ENCODE results near the gene IL34. TPM values are rescaled to one million over a fixed set of nuclear protein-coding genes. Genes with fewer than 3 reads are reported as not detected.

Gene IL34
- polyA plus RNA-seq, 1 donor: 16.9 TPM

- DNase-seq: peak; percentile 64 to 66
- peaks cover 73% of the 10 kb centered on the region for H3K4me1 ChIP-seq (ENCODE audit: control insufficient read depth, insufficient read depth, low read length)
Observed at GRCh38 chr16:70691223-70692129, 45.1 kb downstream of the IL34 start.

DNA sequence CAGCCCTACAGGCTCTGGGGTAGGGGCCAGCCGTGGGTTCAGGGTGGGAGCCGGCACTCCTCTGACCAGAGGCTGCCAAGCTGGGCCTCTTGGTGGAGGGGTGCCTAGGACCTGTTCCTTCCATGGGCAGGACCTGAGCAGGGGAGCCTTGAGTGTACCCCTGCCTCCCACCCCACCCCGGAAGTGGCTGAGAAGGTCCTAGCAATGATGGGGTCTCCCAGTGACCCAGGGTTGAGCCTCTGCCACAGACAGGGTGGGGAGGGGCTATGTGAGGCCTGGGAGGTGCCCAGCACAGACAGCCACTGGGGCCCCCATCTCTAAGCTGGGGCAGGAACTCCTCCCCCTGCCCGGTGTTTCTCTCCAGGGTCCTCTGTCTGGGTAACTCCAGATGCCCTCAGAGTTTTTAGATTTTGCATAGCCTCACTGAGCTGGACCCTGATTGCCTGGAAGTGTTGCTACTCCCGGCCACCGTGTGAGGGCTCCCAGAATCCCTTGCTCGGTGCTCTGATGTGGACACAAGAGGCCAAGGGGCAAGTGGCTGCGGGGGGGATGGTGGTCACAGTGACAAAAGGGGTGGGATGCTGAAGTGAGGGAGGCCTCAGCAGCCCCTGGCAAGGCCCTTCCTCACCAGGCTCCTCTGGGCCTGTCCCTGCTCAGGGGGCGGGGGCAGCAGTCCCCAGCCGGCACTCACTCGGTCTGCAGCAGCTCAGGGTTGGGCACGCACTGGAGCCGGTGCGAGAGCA, 45.9 kb downstream of the IL34 start:
- Histone ChIP-seq H3K4me1 (ENCODE audit: control insufficient read depth, insufficient read depth, low read length) (peaks cover 74% of the 10 kb centered on the region), H3K27me3 (ENCODE audit: control insufficient read depth, insufficient read depth, low read length) (no peaks in the 10 kb centered on the region), H3K9me3 (ENCODE audit: control insufficient read depth, low read depth, low read length) (no peaks in the 10 kb centered on the region), H3K4me3 (ENCODE audit: low read length) (no peak overlapping the region), H3K36me3 (ENCODE audit: control insufficient read depth, insufficient read depth, low read length) (peaks cover 23% of the 10 kb centered on the region), H3K27ac (ENCODE audit: low read length) (peak overlapping the region; percentile 83)
- no peak for DNase-seq
- WGBS (ENCODE audit: insufficient coverage, low lambda C conversion rate): no CpG with 5 or more reads among the region's 14 CpGs

More at GRCh38 chr16:70691223-70692129, 45.1 kb downstream of the IL34 start:
- H3K36me3 ChIP-seq (ENCODE audit: control insufficient read depth, insufficient read depth, low read length): peaks cover 23% of the 10 kb centered on the region
- H3K4me3 ChIP-seq (ENCODE audit: low read length): no peak overlapping the region
- no peaks in the 10 kb centered on the region for H3K27me3 ChIP-seq (ENCODE audit: control insufficient read depth, insufficient read depth, low read length)
- H3K9me3 ChIP-seq (ENCODE audit: control insufficient read depth, low read depth, low read length): no peaks in the 10 kb centered on the region
- H3K27ac ChIP-seq (ENCODE audit: low read length): peak overlapping the region; percentile 83
- WGBS (ENCODE audit: insufficient coverage, low lambda C conversion rate): 100% methylated on average over 3 of the region's 26 CpGs

DNA sequence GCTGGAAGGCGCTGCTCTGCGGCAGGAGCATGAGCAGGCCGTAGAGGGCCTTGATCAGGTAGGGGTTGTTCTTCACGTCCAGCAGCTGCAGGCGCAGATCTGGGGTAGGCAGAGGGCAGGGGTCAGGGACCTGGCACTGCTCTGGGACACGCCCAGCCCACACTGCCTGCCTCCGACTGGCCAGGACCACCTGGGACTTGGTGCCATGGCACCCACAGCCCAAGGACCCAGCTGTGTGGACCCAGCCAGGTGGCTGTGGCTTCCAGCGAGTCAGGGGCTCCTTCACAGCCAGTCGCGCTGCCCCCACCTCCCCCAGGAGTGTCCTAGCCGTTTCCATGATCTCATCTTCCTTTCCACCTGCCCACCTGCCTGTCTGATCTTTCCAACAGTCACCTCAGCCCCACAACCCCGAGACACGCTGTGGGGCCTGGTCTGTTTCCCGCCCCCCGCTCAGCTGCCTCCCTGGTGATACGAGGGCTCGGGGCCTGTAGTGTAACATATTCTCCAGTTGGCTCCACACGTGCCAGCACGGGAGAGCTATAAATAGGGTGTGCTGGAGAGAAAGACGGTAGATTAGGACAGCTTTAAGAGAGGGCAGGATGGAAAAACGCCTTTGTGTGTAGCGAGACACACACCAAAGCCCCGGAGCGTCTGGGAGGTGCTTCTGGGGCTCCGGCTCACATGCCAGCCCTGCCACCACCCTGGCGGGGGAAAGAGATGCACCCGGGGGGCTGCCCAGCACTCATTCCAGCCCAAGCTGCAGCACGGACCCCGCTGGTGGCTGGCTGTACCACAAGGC, 46.7 kb downstream of the IL34 start:
- H3K4me1 ChIP-seq (ENCODE audit: control insufficient read depth, insufficient read depth, low read length): peaks cover 75% of the 10 kb centered on the region
- peak overlapping the region; percentile 83 for H3K27ac ChIP-seq (ENCODE audit: low read length)
- H3K9me3 ChIP-seq (ENCODE audit: control insufficient read depth, low read depth, low read length): no peaks in the 10 kb centered on the region
- H3K4me3 ChIP-seq (ENCODE audit: low read length): no peak overlapping the region
- peaks cover 24% of the 10 kb centered on the region for H3K36me3 ChIP-seq (ENCODE audit: control insufficient read depth, insufficient read depth, low read length)
- 63% methylated on average over 4 of the region's 29 CpGs for WGBS (ENCODE audit: insufficient coverage, low lambda C conversion rate)
- no peaks in the 10 kb centered on the region for H3K27me3 ChIP-seq (ENCODE audit: control insufficient read depth, insufficient read depth, low read length)
- DNase-seq: no peak

DNA sequence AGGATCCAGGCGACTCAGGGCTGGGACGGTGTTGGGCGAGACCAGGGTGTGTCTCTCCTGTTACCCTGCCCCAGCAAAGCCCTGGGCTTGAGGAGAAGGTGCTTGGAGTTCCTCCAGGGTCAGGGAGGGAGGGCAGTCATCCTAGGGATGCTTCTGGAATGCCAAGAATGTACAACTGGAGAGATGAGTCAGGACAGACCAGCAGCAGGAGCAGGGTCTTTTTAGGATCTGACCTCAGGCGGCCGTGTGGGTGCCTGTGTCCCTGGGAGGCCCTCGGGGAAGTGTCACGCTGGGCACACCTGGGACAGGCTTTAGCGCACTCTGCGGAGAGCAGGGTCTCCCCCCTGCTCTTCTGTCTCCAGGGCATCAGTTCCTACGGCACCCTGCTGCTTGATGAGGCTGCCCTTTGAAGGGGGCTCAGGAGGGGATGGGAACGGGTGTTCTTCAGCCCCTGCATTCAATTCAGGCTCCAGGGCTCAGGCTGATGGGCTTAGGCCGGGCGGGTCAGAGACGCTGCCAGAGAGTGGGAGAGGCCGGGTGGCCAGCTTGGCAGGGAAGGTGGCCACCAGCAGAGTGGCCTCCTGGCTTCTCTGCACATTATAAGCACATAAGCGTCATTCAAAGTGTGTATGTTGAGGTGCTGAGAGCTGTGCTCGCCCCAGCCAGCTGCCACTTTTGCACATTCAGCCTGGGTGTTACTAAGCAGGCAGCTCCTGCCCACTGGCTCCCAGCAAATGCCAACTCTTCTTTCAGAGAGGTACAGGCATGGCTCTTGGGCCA, 47.9 kb downstream of the IL34 start:
- Histone ChIP-seq H3K4me3 (ENCODE audit: low read length) (no peak overlapping the region), H3K9me3 (ENCODE audit: control insufficient read depth, low read depth, low read length) (no peaks in the 10 kb centered on the region), H3K27me3 (ENCODE audit: control insufficient read depth, insufficient read depth, low read length) (no peaks in the 10 kb centered on the region), H3K4me1 (ENCODE audit: control insufficient read depth, insufficient read depth, low read length) (peaks cover 66% of the 10 kb centered on the region), H3K36me3 (ENCODE audit: control insufficient read depth, insufficient read depth, low read length) (peaks cover 30% of the 10 kb centered on the region), H3K27ac (ENCODE audit: low read length) (peak overlapping the region; percentile 83)
- no CpG with 5 or more reads among the region's 17 CpGs for WGBS (ENCODE audit: insufficient coverage, low lambda C conversion rate)
- no peak for DNase-seq

- Histone ChIP-seq H3K4me1 (ENCODE audit: control insufficient read depth, insufficient read depth, low read length) (peaks cover 66% of the 10 kb centered on the region), H3K36me3 (ENCODE audit: control insufficient read depth, insufficient read depth, low read length) (peaks cover 30% of the 10 kb centered on the region), H3K4me3 (ENCODE audit: low read length) (no peak overlapping the region), H3K9me3 (ENCODE audit: control insufficient read depth, low read depth, low read length) (no peaks in the 10 kb centered on the region), H3K27me3 (ENCODE audit: control insufficient read depth, insufficient read depth, low read length) (no peaks in the 10 kb centered on the region), H3K27ac (ENCODE audit: low read length) (no peak overlapping the region)
- DNase-seq: no peak
- no CpG with 5 or more reads among the region's 4 CpGs for whole genome bisulfite sequencing (ENCODE audit: insufficient coverage, low lambda C conversion rate)
Observed at GRCh38 chr16:70694868-70695218, 48.5 kb downstream of the IL34 start.

DNA sequence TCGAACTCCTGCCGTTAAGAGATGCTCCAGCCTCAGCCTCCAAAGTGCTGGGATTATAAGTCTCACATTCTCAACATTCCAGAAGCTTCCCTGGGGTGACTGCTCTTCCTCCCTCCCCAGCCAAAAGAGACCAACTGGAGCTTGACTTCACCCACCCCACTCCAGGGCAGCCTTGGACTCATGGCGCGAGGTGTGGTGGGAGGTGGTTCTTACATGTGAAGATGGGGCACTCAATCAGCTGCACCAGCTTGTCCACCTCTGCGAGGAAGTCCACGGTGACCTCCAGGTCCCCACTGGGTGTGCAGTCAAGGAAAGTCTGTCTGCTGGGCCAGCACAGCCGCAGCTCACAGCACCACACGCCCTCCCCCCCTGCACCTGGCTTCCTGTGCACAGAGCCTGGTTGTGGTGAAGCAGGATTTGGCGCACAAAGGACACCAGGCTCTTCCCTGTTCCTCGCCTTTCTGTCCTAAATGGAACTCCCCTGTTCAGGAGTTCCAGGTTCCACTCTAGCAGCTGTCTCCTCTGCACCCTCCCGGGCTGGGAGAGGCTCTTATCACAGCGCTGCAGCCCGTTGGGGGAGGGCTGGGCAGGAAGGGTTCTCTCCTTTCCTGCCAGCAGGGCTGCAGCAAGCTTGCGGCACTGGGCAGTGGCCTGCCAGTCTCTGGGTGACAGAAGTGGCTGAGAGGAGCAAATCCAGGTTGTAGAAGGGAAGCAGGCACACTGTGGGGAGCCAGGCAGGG, 49.1 kb downstream of the IL34 start:
- peaks cover 30% of the 10 kb centered on the region for H3K36me3 ChIP-seq (ENCODE audit: control insufficient read depth, insufficient read depth, low read length)
- peaks cover 66% of the 10 kb centered on the region for H3K4me1 ChIP-seq (ENCODE audit: control insufficient read depth, insufficient read depth, low read length)
- DNase-seq: peak; percentile 57 to 76
- H3K27me3 ChIP-seq (ENCODE audit: control insufficient read depth, insufficient read depth, low read length): no peaks in the 10 kb centered on the region
- no peaks in the 10 kb centered on the region for H3K9me3 ChIP-seq (ENCODE audit: control insufficient read depth, low read depth, low read length)
- H3K27ac ChIP-seq (ENCODE audit: low read length): no peak overlapping the region
- H3K4me3 ChIP-seq (ENCODE audit: low read length): no peak overlapping the region
- no CpG with 5 or more reads among the region's 14 CpGs for WGBS (ENCODE audit: insufficient coverage, low lambda C conversion rate)

DNA sequence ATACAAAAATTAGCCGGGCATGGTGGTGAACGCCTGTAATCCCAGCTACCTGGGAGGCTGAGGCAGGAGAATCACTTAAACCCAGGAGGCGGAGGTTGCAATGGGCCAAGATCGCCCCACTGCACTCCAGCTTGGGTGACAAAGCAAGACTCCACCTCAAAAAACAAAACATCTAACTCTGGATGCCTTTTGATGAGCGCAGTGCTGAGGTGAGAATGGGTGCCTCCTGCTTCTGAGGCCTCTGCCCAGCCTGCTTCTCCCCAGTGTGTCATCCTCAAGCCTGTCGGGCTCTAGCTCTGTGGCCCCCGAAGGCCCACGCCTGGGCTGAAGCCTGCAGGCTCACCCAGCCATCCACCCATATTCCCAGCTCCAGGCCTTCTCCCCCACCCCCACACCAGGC, 50.0 kb downstream of the IL34 start:
- no CpG with 5 or more reads among the region's 8 CpGs for WGBS (ENCODE audit: insufficient coverage, low lambda C conversion rate)
- Histone ChIP-seq H3K27ac (ENCODE audit: low read length) (no peak overlapping the region), H3K36me3 (ENCODE audit: control insufficient read depth, insufficient read depth, low read length) (peaks cover 30% of the 10 kb centered on the region), H3K27me3 (ENCODE audit: control insufficient read depth, insufficient read depth, low read length) (no peaks in the 10 kb centered on the region), H3K9me3 (ENCODE audit: control insufficient read depth, low read depth, low read length) (no peaks in the 10 kb centered on the region), H3K4me1 (ENCODE audit: control insufficient read depth, insufficient read depth, low read length) (peaks cover 58% of the 10 kb centered on the region), H3K4me3 (ENCODE audit: low read length) (no peak overlapping the region)
- no peak for DNase-seq

DNA sequence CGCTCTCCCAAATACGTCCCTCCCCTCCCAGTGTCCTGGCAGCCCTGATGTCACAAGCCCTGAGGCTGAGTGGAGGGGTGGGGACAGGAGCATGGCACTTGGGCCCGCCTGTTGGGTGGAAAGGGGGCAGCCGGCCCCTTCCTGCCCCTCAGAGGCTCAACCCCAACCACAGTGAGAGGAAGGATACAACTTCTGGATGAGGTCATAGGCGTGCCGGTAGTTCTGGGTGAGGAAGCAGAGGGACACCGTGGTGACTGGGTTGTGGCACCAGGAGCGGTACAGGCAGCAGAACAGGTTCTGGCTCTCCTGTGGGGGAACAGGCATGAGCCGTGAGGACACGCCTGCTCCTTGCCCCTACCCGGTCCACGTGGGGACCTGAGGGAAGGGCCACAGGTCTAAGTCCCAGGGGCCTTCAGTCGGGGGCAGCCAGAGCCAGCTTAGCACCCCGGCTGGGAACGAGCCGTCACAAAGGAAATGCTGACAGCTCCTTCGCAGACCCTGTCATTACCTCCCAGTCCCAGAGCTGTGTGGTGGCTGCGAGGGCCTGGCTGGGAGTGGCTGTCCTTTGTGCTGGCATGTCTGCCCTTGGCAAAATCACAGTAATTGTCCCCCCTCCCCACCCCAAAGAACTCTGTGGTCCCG, 50.7 kb downstream of the IL34 start:
- H3K36me3 ChIP-seq (ENCODE audit: control insufficient read depth, insufficient read depth, low read length): peaks cover 27% of the 10 kb centered on the region
- H3K4me1 ChIP-seq (ENCODE audit: control insufficient read depth, insufficient read depth, low read length): peaks cover 54% of the 10 kb centered on the region
- H3K27me3 ChIP-seq (ENCODE audit: control insufficient read depth, insufficient read depth, low read length): no peaks in the 10 kb centered on the region
- DNase-seq: peak; percentile 83 to 93
- WGBS (ENCODE audit: insufficient coverage, low lambda C conversion rate): 0% methylated on average over 1 of the region's 19 CpGs
- H3K27ac ChIP-seq (ENCODE audit: low read length): peak overlapping the region; percentile 56
- no peaks in the 10 kb centered on the region for H3K9me3 ChIP-seq (ENCODE audit: control insufficient read depth, low read depth, low read length)
- no peak overlapping the region for H3K4me3 ChIP-seq (ENCODE audit: low read length)

- H3K4me1 ChIP-seq (ENCODE audit: control insufficient read depth, insufficient read depth, low read length): peaks cover 51% of the 10 kb centered on the region
- peaks cover 27% of the 10 kb centered on the region for H3K36me3 ChIP-seq (ENCODE audit: control insufficient read depth, insufficient read depth, low read length)
Observed at GRCh38 chr16:70697594-70698170, 51.3 kb downstream of the IL34 start.

More at GRCh38 chr16:70697594-70698170, 51.3 kb downstream of the IL34 start:
- no peaks in the 10 kb centered on the region for H3K9me3 ChIP-seq (ENCODE audit: control insufficient read depth, low read depth, low read length)
- no peaks in the 10 kb centered on the region for H3K27me3 ChIP-seq (ENCODE audit: control insufficient read depth, insufficient read depth, low read length)
- no peak overlapping the region for H3K4me3 ChIP-seq (ENCODE audit: low read length)
- H3K27ac ChIP-seq (ENCODE audit: low read length): peak overlapping the region; percentile 1
- DNase-seq: no peak
- 100% methylated on average over 1 of the region's 14 CpGs for WGBS (ENCODE audit: insufficient coverage, low lambda C conversion rate)
